Suppressor macrophage treated with lipopolysaccharide for 4 hours (primary cell): ENCODE measurements around the gene CDH1.

ENCODE experiments used
- DNase-seq: peaks from one replicate; pipeline ENCODE4 v3.0.0-alpha.2; 2020

The CDH1 gene

GRCh38 chr16:68860978-68861892 lies 124.1 kb downstream of the CDH1 start:
- no peak for DNase-seq

- no peak for DNase-seq
Observed at GRCh38 chr16:68866933-68867332, 129.8 kb downstream of the CDH1 start.

GRCh38 chr16:68869492-68870088 lies 132.5 kb downstream of the CDH1 start:
- DNase-seq = no peak

- no peak for DNase-seq
Observed at GRCh38 chr16:68873635-68874471, 136.8 kb downstream of the CDH1 start.

- DNase-seq = no peak
Observed at GRCh38 chr16:68875871-68876270, 138.8 kb downstream of the CDH1 start.

- no peak for DNase-seq
Observed at GRCh38 chr16:68883685-68884084, 146.6 kb downstream of the CDH1 start.

- no peak for DNase-seq
Observed at GRCh38 chr16:68884401-68884800, 147.3 kb downstream of the CDH1 start.
